Adrenal gland (tissue), 12 donors: Measurements from ENCODE around the gene RBP2. TPM values are rescaled to one million over a fixed set of nuclear protein-coding genes. Genes with fewer than 3 reads are reported as not detected.
A peak's percentile ranks its signal among the peaks of the same experiment; 100 is the strongest.

Experiments used
- DNase-seq, 7 donors: peaks; one replicate each; pipeline ENCODE4 v3.0.0-alpha.2; 2019 to 2020
- H3K27ac ChIP-seq, 5 donors: fragments of 200-600 bp; sonication (generic) in 4 of 5; 1 replicate in 3 of 5; 2 replicates in 2 of 5; pipeline versions ENCODE4 v1.5.1 to v1.8.0; 2016 to 2020; ENCODE audit warnings: mild to moderate bottlenecking in 1 of 5
- H3K27me3 ChIP-seq: fragments of 200-600 bp; 2 replicates; pipeline ENCODE4 v1.8.0; 2021
- H3K36me3 ChIP-seq, 2 donors: fragments of 200-600 bp; replicated peaks in 1 of 2; 1 replicate in 1 of 2; 2 replicates in 1 of 2; pipeline versions ENCODE4 v1.5.1 to v1.8.0; 2018 to 2022
- H3K4me1 ChIP-seq, 2 donors: fragments of 200-600 bp; replicated peaks in 1 of 2; 1 replicate in 1 of 2; 2 replicates in 1 of 2; pipeline versions ENCODE4 v1.5.1 to v1.8.0; 2018 to 2021
- H3K4me3 ChIP-seq, 4 donors: fragments of 200-600 bp; sonication (generic) in 3 of 4; one replicate each; pipeline ENCODE4 v1.5.1; 2016 to 2018
- H3K9me3 ChIP-seq, 3 donors: fragments of 200-600 bp; sonication (generic) in 1 of 3; replicated peaks in 1 of 3; 1 replicate in 2 of 3; 2 replicates in 1 of 3; pipeline versions ENCODE4 v1.5.1 to v1.8.0; 2016 to 2021
- CTCF ChIP-seq, 6 experiments: fragments of 450-650 bp in 4 of 6; fragments of 200-600 bp in 2 of 6; sonication (generic) in 1 of 6; IDR thresholded peaks; 1 replicate in 5 of 6; 2 replicates in 1 of 6; pipeline versions ENCODE4 v1.5.1 to v1.8.0; 2016 to 2021; ENCODE audit warnings: antibody characterized with exemption in 6 of 6, mild to moderate bottlenecking in 2 of 6, moderate library complexity in 1 of 6
- POLR2A ChIP-seq, 2 donors: fragments of 450-650 bp; IDR thresholded peaks; one replicate each; pipeline ENCODE4 v1.6.1; 2017; ENCODE audit warnings: antibody characterized with exemption in 2 of 2, mild to moderate bottlenecking in 2 of 2, moderate library complexity in 1 of 2
- WGBS, 4 donors: extraction: QIAGEN DNeasy Blood & Tissue Kit in 2 of 4; methylation state at CpG; one replicate each; pipeline versions ENCODE4 v1.1.5 to v1.1.7; 2013 to 2017; 5-methylcytosine and 5-hydroxymethylcytosine counted together
- intact Hi-C, 2 donors: fragments of 100-400 bp; cut with DNase I; formaldehyde crosslinking; loops; one replicate each; pipeline versions ENCODE4 v1.14.1 to v1.15.0; 2022 to 2023
- polyA plus RNA-seq, 3 donors: library from polyadenylated mRNA; stranded (reverse); fragments of 200-250 nt in 2 of 3; fragments of 350-450 nt in 1 of 3; fragmentation: Illumina TruSeq in 1 of 3; extraction: RNeasy Lipid Tissue Mini Kit (QIAGEN cat#74804) in 1 of 3; gene quantifications; one replicate each; pipeline ENCODE4 v1.2.3, GENCODE V29; 2013 to 2014
- total RNA-seq, 9 donors: library from RNA; depleted of rRNA in 4 of 9; stranded (reverse); fragments of >200 nt in 4 of 9; fragments of 120-200 nt in 1 of 9; fragmentation: NEBNext Ultra II Directional in 1 of 9; extraction: Animal tissue kit (Norgen Biotek cat#: 25700) in 1 of 9; gene quantifications; one replicate each; pipeline versions ENCODE4 v1.1.0 to v1.2.4, GENCODE V29; 2013 to 2023
- donor health status: healthy with polysubstance abuse.
- donor health status: Bipolar disorder and iron deficiency.
- donor health status: DM: yes; HTN: yes; CAD: no.
- donor health status: DM: no; HTN: no; CAD: no.
- donor health status: DM: no; HTN: no; CAD: no.
- donor health status: DM: yes; HTN: yes; CAD: no.

Gene RBP2
- total and polyA plus RNA-seq, 12 donors: 0.71 to 2.2 (median 1.4) TPM; not detected in 8

GRCh38 chr3:139472380-139473010, 3.8 kb downstream of the RBP2 start:
- Histone ChIP-seq H3K27ac (no peak overlapping the region), H3K4me3 (no peak overlapping the region), H3K27me3 (no peaks in the 10 kb centered on the region), H3K9me3 (no peaks in the 10 kb centered on the region), H3K36me3 (no peaks in the 10 kb centered on the region), H3K4me1 (peaks cover 0 to 3% of the 10 kb centered on the region in 2 donors)
- DNase-seq: peak in 6 of 7 donors; percentile 36 to 65 (median 56)
- intact Hi-C loops: no loop called here
- no peak for TF ChIP-seq POLR2A (IDR thresholded peaks at IDR 0.05)
- no peak for TF ChIP-seq CTCF (IDR thresholded peaks at IDR 0.05)
- WGBS, 4 donors: 82 to 90% (median 87%) methylated on average over 3 of the region's 3 CpGs

- H3K27me3 ChIP-seq: no peaks in the 10 kb centered on the region
- H3K4me1 ChIP-seq: peaks cover 0 to 3% of the 10 kb centered on the region in 2 donors
- H3K4me3 ChIP-seq: no peak overlapping the region
- intact Hi-C loops: no loop called here
- TF ChIP-seq POLR2A (IDR thresholded peaks at IDR 0.05) (no peak), CTCF (IDR thresholded peaks at IDR 0.05) (no peak)
- DNase-seq: no peak
- H3K27ac ChIP-seq: no peak overlapping the region
- WGBS, 4 donors: 89 to 93% (median 91%) methylated on average over 2 of the region's 2 CpGs
- no peaks in the 10 kb centered on the region for H3K36me3 ChIP-seq
- no peaks in the 10 kb centered on the region for H3K9me3 ChIP-seq
Observed at GRCh38 chr3:139470199-139470598, 6.1 kb downstream of the RBP2 start.

GRCh38 chr3:139468399-139468798, 7.9 kb downstream of the RBP2 start:
- no peak overlapping the region for H3K27ac ChIP-seq
- TF ChIP-seq POLR2A (IDR thresholded peaks at IDR 0.05): no peak
- no peak for TF ChIP-seq CTCF (IDR thresholded peaks at IDR 0.05)
- WGBS, 4 donors: 60 to 69% (median 67%) methylated on average over 2 of the region's 2 CpGs
- H3K4me3 ChIP-seq: no peak overlapping the region
- H3K4me1 ChIP-seq: peaks cover 0 to 3% of the 10 kb centered on the region in 2 donors
- no peaks in the 10 kb centered on the region for H3K36me3 ChIP-seq
- intact Hi-C loops: no loop called here
- peak in 3 of 7 donors; percentile 28 to 60 (median 37) for DNase-seq
- H3K9me3 ChIP-seq: no peaks in the 10 kb centered on the region
- no peaks in the 10 kb centered on the region for H3K27me3 ChIP-seq

GRCh38 chr3:139466360-139466759, 10.0 kb downstream of the RBP2 start:
- H3K4me1 ChIP-seq: peaks cover 0 to 3% of the 10 kb centered on the region in 2 donors
- no peaks in the 10 kb centered on the region for H3K27me3 ChIP-seq
- H3K27ac ChIP-seq: no peak overlapping the region
- no peaks in the 10 kb centered on the region for H3K9me3 ChIP-seq
- intact Hi-C loops: no loop called here
- TF ChIP-seq CTCF (IDR thresholded peaks at IDR 0.05) (no peak), POLR2A (IDR thresholded peaks at IDR 0.05) (no peak)
- H3K4me3 ChIP-seq: no peak overlapping the region
- no peaks in the 10 kb centered on the region for H3K36me3 ChIP-seq
- DNase-seq: no peak
- WGBS, 4 donors: 88 to 97% (median 95%) methylated on average over 5 of the region's 5 CpGs
